GM23248 (cell line): ENCODE results near the gene DGKQ. TPM values are rescaled to one million over a fixed set of nuclear protein-coding genes. Genes with fewer than 3 reads are reported as not detected.

Source experiments
- DNase-seq: peaks from one replicate; pipeline ENCODE4 v3.0.0-alpha.2; 2015
- H2AFZ ChIP-seq: fragments of 200-600 bp; sonication (generic); 2 replicates; pipeline ENCODE4 v1.6.1; 2016; ENCODE audit warnings: antibody characterized with exemption
- H3F3A ChIP-seq: fragments of 200-600 bp; sonication (generic); 2 replicates; pipeline ENCODE4 v1.6.1; 2016; ENCODE audit warnings: mild to moderate bottlenecking, antibody characterized with exemption, mixed run types; ENCODE audit not compliant: insufficient read depth
- H3K27ac ChIP-seq: fragments of 200-600 bp; sonication (generic); 2 replicates; pipeline ENCODE4 v1.5.1; 2016; ENCODE audit warnings: mild to moderate bottlenecking
- H3K27me3 ChIP-seq: fragments of 200-600 bp; sonication (generic); replicated peaks from 2 replicates; pipeline ENCODE4 v1.6.1; 2016; ENCODE audit warnings: mild to moderate bottlenecking; ENCODE audit not compliant: insufficient read depth
- H3K36me3 ChIP-seq: fragments of 200-600 bp; sonication (generic); 2 replicates; pipeline ENCODE4 v1.6.1; 2016; ENCODE audit warnings: low read depth, mild to moderate bottlenecking
- H3K4me1 ChIP-seq: fragments of 200-600 bp; sonication (generic); 2 replicates; pipeline ENCODE4 v1.6.1; 2016; ENCODE audit warnings: mild to moderate bottlenecking; ENCODE audit not compliant: insufficient read depth
- H3K4me2 ChIP-seq: fragments of 200-600 bp; sonication (generic); one replicate; pipeline ENCODE4 v1.6.1; 2016; ENCODE audit warnings: mild to moderate bottlenecking; ENCODE audit not compliant: unreplicated experiment
- H3K4me3 ChIP-seq: fragments of 200-600 bp; sonication (generic); 2 replicates; pipeline ENCODE4 v1.5.1; 2016; ENCODE audit warnings: mild to moderate bottlenecking
- H3K79me2 ChIP-seq: fragments of 200-600 bp; sonication (generic); 2 replicates; pipeline ENCODE4 v1.6.1; 2016; ENCODE audit warnings: mild to moderate bottlenecking; ENCODE audit not compliant: insufficient read depth
- H3K9ac ChIP-seq: fragments of 200-600 bp; sonication (generic); 2 replicates; pipeline ENCODE4 v1.6.1; 2016; ENCODE audit warnings: mild to moderate bottlenecking
- H3K9me2 ChIP-seq: fragments of 200-600 bp; sonication (generic); 2 replicates; pipeline ENCODE4 v1.6.1; 2016; ENCODE audit warnings: mixed run types, mild to moderate bottlenecking, moderate library complexity; ENCODE audit not compliant: insufficient read depth
- H3K9me3 ChIP-seq: fragments of 200-600 bp; sonication (generic); one replicate; pipeline ENCODE4 v1.6.1; 2017; ENCODE audit warnings: low read depth
- H4K20me1 ChIP-seq: fragments of 200-600 bp; sonication (generic); 2 replicates; pipeline ENCODE4 v1.6.0; 2016; ENCODE audit not compliant: insufficient read depth
- EZH2 ChIP-seq: fragments of 200-600 bp; sonication (generic); IDR thresholded peaks from 2 replicates; pipeline ENCODE4 v1.6.1; 2018; ENCODE audit warnings: antibody characterized with exemption, mild to moderate bottlenecking; ENCODE audit not compliant: insufficient read depth, poor library complexity, severe bottlenecking
- EZH2phosphoT487 ChIP-seq: fragments of 200-600 bp; sonication (generic); IDR thresholded peaks from 2 replicates; pipeline ENCODE4 v1.6.1; 2018; ENCODE audit warnings: antibody characterized with exemption, moderate library complexity, mild to moderate bottlenecking, low read depth; ENCODE audit not compliant: insufficient read depth
- WGBS, 2 experiments: methylation state at CpG; one replicate each; pipeline ENCODE4 v1.1.6; 2015 to 2017; ENCODE audit warnings: low lambda C conversion rate in 2 of 2, low coverage in 1 of 2; ENCODE audit errors: missing lambda C conversion rate in 2 of 2; 5-methylcytosine and 5-hydroxymethylcytosine counted together
- in situ Hi-C: fragments of 300-500 bp; cut with MboI; formaldehyde crosslinking; loops from 2 replicates; pipeline ENCODE4 v1.15.0; 2020
- polyA plus RNA-seq: library from polyadenylated mRNA; unstranded; fragments of >200 nt; fragmentation: Nextera tagmentation; extraction: Ambion mirVana; gene quantifications from 2 replicates; pipeline ENCODE4 v1.2.1, GENCODE V29; 2016
- total RNA-seq: library from RNA; depleted of rRNA; stranded (reverse); fragments of >200 nt; shearing (Covaris generic); gene quantifications from 2 replicates; pipeline ENCODE4 v1.2.3, GENCODE V29; 2014

DGKQ gene
- total and polyA plus RNA-seq, 2 experiments from 2014 or later = 1.9 to 18.2 TPM

- in situ Hi-C loops = no loop called here
- Histone ChIP-seq H3K4me3 (peak within 1 kb of the TSS; percentile 77), H3K9me3 (no peaks in the 10 kb centered on the region), H4K20me1 (no peaks in the 10 kb centered on the region), H3K79me2 (no peaks in the 10 kb centered on the region), H3K9ac (peak within 1 kb of the TSS; percentile 76), H3K4me1 (0 out of 2 replicates have a peak, but pooled peaks cover 3% of the 10 kb centered on the region), H3K27ac (peak within 1 kb of the TSS; percentile 63), H3K27me3 (peaks cover 5% of the 10 kb centered on the region), H3K4me2 (peak within 1 kb of the TSS; percentile 76), H2AFZ (peak within 1 kb of the TSS; percentile 72), H3K9me2 (no peaks in the 10 kb centered on the region), H3F3A (no peaks in the 10 kb centered on the region), H3K36me3 (no peaks in the 10 kb centered on the region)
- DNase-seq = peak; percentile 96
- WGBS, 2 experiments = 1 to 2% methylated on average over 23 to 39 of the region's 89 CpGs
- TF ChIP-seq EZH2phosphoT487 (no peak), EZH2 (no peak)
Measured at GRCh38 chr4:1011022-1011665, 37.8 kb upstream of the DGKQ start, which contains the start of gene FGFRL1. FGFRL1 (plus strand) TSS chr4:1011626; CDS start chr4:1012486, 860 bp downstream.

DNA sequence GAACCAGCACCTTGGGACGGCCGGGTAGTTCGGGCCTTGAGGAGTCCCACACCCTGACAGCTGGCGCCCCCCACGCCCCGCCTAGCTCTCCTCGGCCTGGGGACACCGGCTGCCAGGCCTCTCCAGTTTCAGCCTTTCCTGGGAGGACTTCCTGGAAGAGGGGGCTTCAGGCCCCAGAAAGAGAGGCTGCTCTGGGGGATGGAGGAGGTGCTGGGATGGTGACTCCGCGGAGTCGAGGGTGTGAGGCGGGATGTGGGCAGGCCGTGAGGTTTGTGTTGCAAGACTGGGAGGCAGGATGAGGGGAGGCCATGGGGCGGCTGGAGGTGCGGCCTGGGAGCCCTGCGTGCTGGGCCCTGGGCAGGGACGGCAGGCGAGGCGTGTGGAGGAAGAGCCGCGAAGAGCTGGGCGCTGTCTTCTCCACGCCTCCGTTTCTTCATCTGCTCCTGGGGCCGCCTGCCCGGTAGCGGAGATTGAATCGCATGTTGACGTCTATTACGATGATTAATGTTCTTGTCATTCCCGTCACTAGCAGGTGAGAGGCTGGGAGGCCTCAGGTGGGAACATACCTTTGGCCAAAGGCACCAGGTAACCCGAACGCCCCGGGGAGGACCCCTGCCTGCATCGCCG is 37.1 kb upstream of the DGKQ start:
- DNase-seq = peak; percentile 97
- Histone ChIP-seq H3K79me2 (no peaks in the 10 kb centered on the region), H4K20me1 (no peaks in the 10 kb centered on the region), H3K4me2 (peak overlapping the region; percentile 76), H3K27me3 (peaks cover 5% of the 10 kb centered on the region), H3K9me2 (no peaks in the 10 kb centered on the region), H3K9me3 (no peaks in the 10 kb centered on the region), H3K9ac (peak overlapping the region; percentile 68), H3K4me3 (peak overlapping the region; percentile 72), H3K27ac (peak overlapping the region; percentile 63), H2AFZ (peak overlapping the region; percentile 72), H3K4me1 (0 out of 2 replicates have a peak, but pooled peaks cover 3% of the 10 kb centered on the region), H3K36me3 (no peaks in the 10 kb centered on the region), H3F3A (no peaks in the 10 kb centered on the region)
- in situ Hi-C loops = no loop called here
- 1 to 2% methylated on average over 31 to 33 of the region's 36 CpGs for WGBS, 2 experiments
- TF ChIP-seq EZH2 = no peak

- peak overlapping the region; percentile 63 for H3K27ac ChIP-seq
- peak overlapping the region; percentile 88 for H3K9ac ChIP-seq
- H3K36me3 ChIP-seq = no peaks in the 10 kb centered on the region
- DNase-seq = peak; percentile 84
- WGBS, 2 experiments = 2 to 3% methylated on average over 34 to 44 of the region's 109 CpGs
- H3K79me2 ChIP-seq = no peaks in the 10 kb centered on the region
- in situ Hi-C loops = no loop called here
- H3K4me1 ChIP-seq = 0 out of 2 replicates have a peak, but pooled peaks cover 3% of the 10 kb centered on the region
- H4K20me1 ChIP-seq = no peaks in the 10 kb centered on the region
- peak overlapping the region; percentile 82 for H3K4me3 ChIP-seq
- H3K4me2 ChIP-seq = peak overlapping the region; percentile 91
- no peaks in the 10 kb centered on the region for H3F3A ChIP-seq
- no peaks in the 10 kb centered on the region for H3K9me3 ChIP-seq
- H3K9me2 ChIP-seq = no peaks in the 10 kb centered on the region
- peak overlapping the region; percentile 98 for H2AFZ ChIP-seq
- no peak for TF ChIP-seq EZH2
- no peak for TF ChIP-seq EZH2phosphoT487
- peaks cover 5% of the 10 kb centered on the region for H3K27me3 ChIP-seq
Measured at GRCh38 chr4:1009542-1010394, 36.4 kb upstream of the DGKQ start.

DNA sequence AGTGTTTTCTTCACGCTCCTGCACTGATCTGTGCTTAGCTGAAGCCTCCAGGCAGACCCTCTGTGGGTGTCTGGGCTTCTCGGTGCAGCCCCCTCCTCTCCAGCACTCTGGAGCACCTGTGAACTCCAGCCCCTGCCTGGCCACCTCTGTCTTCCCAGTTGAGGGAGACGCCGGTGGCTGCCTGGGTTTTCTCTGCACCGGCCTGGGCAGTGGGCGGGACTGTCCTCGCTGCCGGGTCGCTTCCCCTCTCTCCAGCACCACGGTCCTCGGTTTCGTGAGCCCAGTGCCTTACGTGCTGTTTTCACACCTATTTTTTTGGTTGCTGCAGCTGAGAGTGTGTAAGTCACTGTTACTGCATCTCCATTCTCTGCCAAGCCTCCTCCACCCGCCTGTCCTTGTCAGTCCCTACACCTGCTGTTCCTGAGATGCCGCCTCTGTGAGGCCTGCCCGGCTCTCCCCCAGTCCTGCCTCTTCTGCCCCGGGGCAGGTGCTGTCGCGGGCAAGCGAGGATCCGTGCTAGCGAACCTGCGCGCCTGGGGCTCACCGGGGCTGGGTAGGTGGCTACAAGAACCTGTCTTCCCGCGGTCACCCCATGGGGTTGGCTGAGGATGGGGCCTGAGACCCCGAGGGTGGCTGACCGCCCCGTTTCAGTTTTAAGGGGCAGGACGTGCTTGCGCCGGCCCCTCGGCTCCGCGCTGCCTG is 35.6 kb upstream of the DGKQ start:
- WGBS, 2 experiments = 2 to 4% methylated on average over 30 to 36 of the region's 36 CpGs
- peak overlapping the region; percentile 98 for H2AFZ ChIP-seq
- no peak overlapping the region for H3K27ac ChIP-seq
- peak overlapping the region; percentile 91 for H3K4me2 ChIP-seq
- H3K27me3 ChIP-seq = peaks cover 5% of the 10 kb centered on the region
- H3K9me2 ChIP-seq = no peaks in the 10 kb centered on the region
- H3K9ac ChIP-seq = peak overlapping the region; percentile 88
- peak; percentile 39 for DNase-seq
- peak overlapping the region; percentile 82 for H3K4me3 ChIP-seq
- H3K4me1 ChIP-seq = 0 out of 2 replicates have a peak, but pooled peaks cover 3% of the 10 kb centered on the region
- H4K20me1 ChIP-seq = no peaks in the 10 kb centered on the region
- H3K36me3 ChIP-seq = no peaks in the 10 kb centered on the region
- TF ChIP-seq EZH2phosphoT487 = no peak
- TF ChIP-seq EZH2 = no peak
- no peaks in the 10 kb centered on the region for H3K79me2 ChIP-seq
- no peaks in the 10 kb centered on the region for H3K9me3 ChIP-seq
- in situ Hi-C loops = no loop called here
- no peaks in the 10 kb centered on the region for H3F3A ChIP-seq
